B cell (primary cell): Measurements from ENCODE around the gene HDAC9. TPM values are rescaled to one million over a fixed set of nuclear protein-coding genes. Genes with fewer than 3 reads are reported as not detected.

ENCODE experiments used
- ATAC-seq: fragments of 200-7000 bp; cut with Tn5 transposase; one replicate; pipeline ENCODE4 v1.10.0; 2021; ENCODE audit warnings: low read depth, mild to moderate bottlenecking, moderate number of reproducible peaks, moderate library complexity
- CTCF ChIA-PET: fragments of 350-600 bp; sonication (Branson Sonifier 250); formaldehyde crosslinking; loops from one replicate; lab custom pipeline; 2021; ENCODE audit warnings: antibody characterized with exemption, inconsistent platforms; lab: Charles Lee
- POLR2A ChIA-PET: fragments of 350-600 bp; sonication (Branson Sonifier 250); formaldehyde crosslinking; loops from one replicate; lab custom pipeline; 2021; ENCODE audit warnings: antibody characterized with exemption; lab: Charles Lee
- DNase-seq: peaks from one replicate; pipeline ENCODE4 v3.0.0; 2013
- H2AFZ ChIP-seq: 2 replicates; pipeline ENCODE4 v1.6.1; 2012; ENCODE audit warnings: mild to moderate bottlenecking, low read depth, low read length; ENCODE audit not compliant: insufficient read depth, poor library complexity, severe bottlenecking
- H3K27ac ChIP-seq, 2 donors: 1 replicate in 1 of 2; 2 replicates in 1 of 2; pipeline ENCODE4 v1.5.1; 2012 to 2013; ENCODE audit warnings: low read length in 2 of 2, mild to moderate bottlenecking in 2 of 2, moderate library complexity in 1 of 2
- H3K27me3 ChIP-seq, 4 experiments: fragments of 200-600 bp in 1 of 4; sonication (generic) in 1 of 4; replicated peaks in 1 of 4; 1 replicate in 2 of 4; 2 replicates in 2 of 4; pipeline versions ENCODE4 v1.6.1 to v1.7.0; 2013 to 2016; ENCODE audit warnings: low read length in 3 of 4, mild to moderate bottlenecking in 2 of 4, mixed read lengths in 1 of 4, moderate library complexity in 1 of 4; ENCODE audit not compliant: insufficient read depth in 4 of 4, control insufficient read depth in 3 of 4; ENCODE audit errors: control extremely low read depth in 1 of 4
- H3K36me3 ChIP-seq, 2 experiments: replicated peaks in 1 of 2; 1 replicate in 1 of 2; 2 replicates in 1 of 2; pipeline versions ENCODE4 v1.6.1 to v1.7.1; 2013; ENCODE audit warnings: low read length in 1 of 2; ENCODE audit not compliant: insufficient read depth in 2 of 2, control insufficient read depth in 1 of 2; ENCODE audit errors: control extremely low read depth in 1 of 2, extremely low read depth in 1 of 2
- H3K4me1 ChIP-seq, 2 donors: fragments of 200-600 bp in 1 of 2; sonication (generic) in 1 of 2; 1 replicate in 1 of 2; 2 replicates in 1 of 2; pipeline versions ENCODE4 v1.5.1 to v1.6.1; 2013 to 2017; ENCODE audit warnings: low read length in 2 of 2; ENCODE audit not compliant: control insufficient read depth in 2 of 2, insufficient read depth in 2 of 2
- H3K4me2 ChIP-seq: replicated peaks from 2 replicates; pipeline ENCODE3; 2012; ENCODE audit warnings: mild to moderate bottlenecking, low read depth, low read length; ENCODE audit not compliant: poor library complexity, severe bottlenecking
- H3K4me3 ChIP-seq, 5 experiments: fragments of 200-600 bp in 1 of 5; sonication (generic) in 1 of 5; 1 replicate in 3 of 5; 2 replicates in 2 of 5; pipeline versions ENCODE4 v1.5.1 to v1.7.0; 2011 to 2016; ENCODE audit warnings: low read length in 4 of 5, mild to moderate bottlenecking in 4 of 5, low read depth in 2 of 5, control low read depth in 1 of 5, moderate library complexity in 1 of 5; ENCODE audit not compliant: insufficient read depth in 1 of 5; ENCODE audit errors: control extremely low read depth in 1 of 5, extremely low read depth in 1 of 5
- H3K79me2 ChIP-seq: fragments of 200-600 bp; sonication (generic); one replicate; pipeline ENCODE4 v1.6.0; 2016; ENCODE audit warnings: low read length; ENCODE audit not compliant: control insufficient read depth, insufficient read depth
- H3K9ac ChIP-seq: fragments of 200-600 bp; sonication (generic); 2 replicates; pipeline ENCODE4 v1.6.1; 2017; ENCODE audit warnings: mild to moderate bottlenecking, low read length, moderate library complexity
- H3K9me3 ChIP-seq, 3 donors: one replicate each; pipeline versions ENCODE4 v1.6.1 to v1.7.1; 2013; ENCODE audit warnings: low read length in 2 of 3; ENCODE audit not compliant: control insufficient read depth in 2 of 3, insufficient read depth in 1 of 3; ENCODE audit errors: control extremely low read depth in 1 of 3
- H4K20me1 ChIP-seq: 2 replicates; pipeline ENCODE4 v1.6.0; 2012; ENCODE audit warnings: mild to moderate bottlenecking, low read length; ENCODE audit not compliant: insufficient read depth, control insufficient read depth, poor library complexity, severe bottlenecking
- H3K27ac Mint-ChIP-seq: one replicate; pipeline ENCODE4 v1.8.0; 2021; ENCODE audit warnings: mixed read lengths
- H3K27me3 Mint-ChIP-seq: one replicate; pipeline ENCODE4 v1.8.0; 2021; ENCODE audit warnings: mixed read lengths
- H3K4me1 Mint-ChIP-seq: one replicate; pipeline ENCODE4 v1.8.0; 2021; ENCODE audit warnings: mixed read lengths
- H3K4me3 Mint-ChIP-seq: one replicate; pipeline ENCODE4 v1.8.0; 2021; ENCODE audit warnings: mixed read lengths
- H3K9me3 Mint-ChIP-seq: one replicate; pipeline ENCODE4 v1.8.0; 2022; ENCODE audit warnings: mixed read lengths; ENCODE audit not compliant: insufficient read depth
- CTCF ChIP-seq: fragments of 200-600 bp; IDR thresholded peaks from one replicate; pipeline ENCODE4 v1.8.0; 2022; ENCODE audit warnings: antibody characterized with exemption, mild to moderate bottlenecking
- EZH2 ChIP-seq: IDR thresholded peaks from 2 replicates; pipeline ENCODE4 v1.6.1; 2012; ENCODE audit warnings: borderline replicate concordance, low read depth, mild to moderate bottlenecking, moderate library complexity, low read length; ENCODE audit not compliant: insufficient read depth, poor library complexity, severe bottlenecking
- WGBS: methylation state at CpG from one replicate; pipeline ENCODE4 v1.1.5; 2013; ENCODE audit warnings: missing lambda C conversion rate; ENCODE audit not compliant: insufficient coverage; 5-methylcytosine and 5-hydroxymethylcytosine counted together
- intact Hi-C: fragments of 100-400 bp; cut with micrococcal nuclease; formaldehyde crosslinking; loops from one replicate; pipeline ENCODE4 v1.10.0; 2022
- polyA plus RNA-seq: library from polyadenylated mRNA; depleted of rRNA; stranded (reverse); fragments of >200 nt; gene quantifications from 2 replicates; pipeline ENCODE4 v1.2.3, GENCODE V29; 2012
- total RNA-seq, 2 donors: library from RNA; stranded (reverse); fragments of 120-200 nt in 1 of 2; gene quantifications; 1 replicate in 1 of 2; 2 replicates in 1 of 2; pipeline versions ENCODE4 v1.2.3 to v1.2.4, GENCODE V29; 2013 to 2022

The HDAC9 gene
- total and polyA plus RNA-seq, 2 donors (not counting 1 experiment from before 2014, with no cell fraction given) = 49.1 to 64.8 TPM

- intact Hi-C loops = no loop called here
- no peak overlapping the region for H3K4me3 ChIP-seq
- no peaks in the 10 kb centered on the region for H3K9me3 ChIP-seq
- ChIA-PET CTCF (interaction anchor here (0.7 kb wide), 1 partner anchor 11 kb away, joined by 4 read pairs; no protein-coding TSS in a partner anchor), POLR2A (no interaction called here)
- H3K27ac ChIP-seq = no peak overlapping the region
- TF ChIP-seq EZH2 (no peak), CTCF (no peak)
- no peaks in the 10 kb centered on the region for H4K20me1 ChIP-seq
- H3K36me3 ChIP-seq = no peaks in the 10 kb centered on the region
- H3K4me3 Mint-ChIP-seq = no peak overlapping the region
- no peak overlapping the region for H3K4me2 ChIP-seq
- H3K79me2 ChIP-seq = no peaks in the 10 kb centered on the region
- H3K27me3 ChIP-seq = no peaks in the 10 kb centered on the region
- H3K9me3 Mint-ChIP-seq = no peaks in the 10 kb centered on the region
- no peaks in the 10 kb centered on the region for H3K4me1 Mint-ChIP-seq
- H3K27me3 Mint-ChIP-seq = no peaks in the 10 kb centered on the region
- H2AFZ ChIP-seq = no peak overlapping the region
- no peak overlapping the region for H3K27ac Mint-ChIP-seq
- no CpG with 5 or more reads among the region's 1 CpG for WGBS
- ATAC-seq = no peak
- H3K4me1 ChIP-seq = no peaks in the 10 kb centered on the region
- no peak overlapping the region for H3K9ac ChIP-seq
- no peak for DNase-seq
Measured at GRCh38 chr7:18772567-18772965, 277.0 kb downstream of the HDAC9 start.

DNA sequence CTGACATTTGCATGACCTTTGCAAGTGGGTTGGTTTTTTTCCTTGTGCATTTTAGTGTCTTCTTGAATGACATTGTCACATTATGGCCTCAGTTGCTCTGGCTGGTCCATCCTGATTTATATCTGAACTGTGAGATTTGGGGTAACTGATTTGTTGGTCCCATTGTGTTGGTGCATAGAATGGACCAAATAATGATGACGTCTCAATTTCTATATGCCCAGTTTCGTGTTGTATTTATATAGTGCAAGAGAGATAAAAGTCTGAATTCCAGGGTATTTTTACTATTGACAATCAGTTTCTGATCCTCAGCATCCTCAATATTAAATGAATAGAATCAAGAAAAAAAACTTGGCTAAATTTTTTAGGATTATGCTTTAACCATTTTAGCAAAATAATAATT lies 281.8 kb downstream of the HDAC9 start:
- Histone ChIP-seq H3K27ac (no peak overlapping the region), H3K4me1 (no peaks in the 10 kb centered on the region), H3K4me2 (no peak overlapping the region), H3K27me3 (no peaks in the 10 kb centered on the region), H3K9ac (no peak overlapping the region), H3K79me2 (no peaks in the 10 kb centered on the region), H3K36me3 (no peaks in the 10 kb centered on the region), H4K20me1 (no peaks in the 10 kb centered on the region), H3K9me3 (no peaks in the 10 kb centered on the region), H2AFZ (no peak overlapping the region), H3K4me3 (no peak overlapping the region)
- WGBS = no CpG with 5 or more reads among the region's 2 CpGs
- CTCF ChIA-PET = no interaction called here
- no peak for DNase-seq
- intact Hi-C loops = no loop called here
- no peaks in the 10 kb centered on the region for H3K4me1 Mint-ChIP-seq
- no peak overlapping the region for H3K27ac Mint-ChIP-seq
- H3K9me3 Mint-ChIP-seq = no peaks in the 10 kb centered on the region
- H3K4me3 Mint-ChIP-seq = no peak overlapping the region
- no peak for TF ChIP-seq EZH2
- POLR2A ChIA-PET = no interaction called here
- ATAC-seq = no peak
- no peaks in the 10 kb centered on the region for H3K27me3 Mint-ChIP-seq
